GM21390 (cell line): ENCODE data around the gene MYPN.
"Not testable (repeated sequence)": the region's sequence is repeated elsewhere in the genome, so short reads cannot be mapped to it uniquely, and the experiment has no call there.

ENCODE experiments used
- ATAC-seq: cut with Tn5 transposase; IDR thresholded peaks from one replicate; pipeline ENCODE4 v1.9.1; 2021; ENCODE audit not compliant: unreplicated experiment

MYPN gene, protein sequence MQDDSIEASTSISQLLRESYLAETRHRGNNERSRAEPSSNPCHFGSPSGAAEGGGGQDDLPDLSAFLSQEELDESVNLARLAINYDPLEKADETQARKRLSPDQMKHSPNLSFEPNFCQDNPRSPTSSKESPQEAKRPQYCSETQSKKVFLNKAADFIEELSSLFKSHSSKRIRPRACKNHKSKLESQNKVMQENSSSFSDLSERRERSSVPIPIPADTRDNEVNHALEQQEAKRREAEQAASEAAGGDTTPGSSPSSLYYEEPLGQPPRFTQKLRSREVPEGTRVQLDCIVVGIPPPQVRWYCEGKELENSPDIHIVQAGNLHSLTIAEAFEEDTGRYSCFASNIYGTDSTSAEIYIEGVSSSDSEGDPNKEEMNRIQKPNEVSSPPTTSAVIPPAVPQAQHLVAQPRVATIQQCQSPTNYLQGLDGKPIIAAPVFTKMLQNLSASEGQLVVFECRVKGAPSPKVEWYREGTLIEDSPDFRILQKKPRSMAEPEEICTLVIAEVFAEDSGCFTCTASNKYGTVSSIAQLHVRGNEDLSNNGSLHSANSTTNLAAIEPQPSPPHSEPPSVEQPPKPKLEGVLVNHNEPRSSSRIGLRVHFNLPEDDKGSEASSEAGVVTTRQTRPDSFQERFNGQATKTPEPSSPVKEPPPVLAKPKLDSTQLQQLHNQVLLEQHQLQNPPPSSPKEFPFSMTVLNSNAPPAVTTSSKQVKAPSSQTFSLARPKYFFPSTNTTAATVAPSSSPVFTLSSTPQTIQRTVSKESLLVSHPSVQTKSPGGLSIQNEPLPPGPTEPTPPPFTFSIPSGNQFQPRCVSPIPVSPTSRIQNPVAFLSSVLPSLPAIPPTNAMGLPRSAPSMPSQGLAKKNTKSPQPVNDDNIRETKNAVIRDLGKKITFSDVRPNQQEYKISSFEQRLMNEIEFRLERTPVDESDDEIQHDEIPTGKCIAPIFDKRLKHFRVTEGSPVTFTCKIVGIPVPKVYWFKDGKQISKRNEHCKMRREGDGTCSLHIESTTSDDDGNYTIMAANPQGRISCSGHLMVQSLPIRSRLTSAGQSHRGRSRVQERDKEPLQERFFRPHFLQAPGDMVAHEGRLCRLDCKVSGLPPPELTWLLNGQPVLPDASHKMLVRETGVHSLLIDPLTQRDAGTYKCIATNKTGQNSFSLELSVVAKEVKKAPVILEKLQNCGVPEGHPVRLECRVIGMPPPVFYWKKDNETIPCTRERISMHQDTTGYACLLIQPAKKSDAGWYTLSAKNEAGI (N-terminal part only)

DNA sequence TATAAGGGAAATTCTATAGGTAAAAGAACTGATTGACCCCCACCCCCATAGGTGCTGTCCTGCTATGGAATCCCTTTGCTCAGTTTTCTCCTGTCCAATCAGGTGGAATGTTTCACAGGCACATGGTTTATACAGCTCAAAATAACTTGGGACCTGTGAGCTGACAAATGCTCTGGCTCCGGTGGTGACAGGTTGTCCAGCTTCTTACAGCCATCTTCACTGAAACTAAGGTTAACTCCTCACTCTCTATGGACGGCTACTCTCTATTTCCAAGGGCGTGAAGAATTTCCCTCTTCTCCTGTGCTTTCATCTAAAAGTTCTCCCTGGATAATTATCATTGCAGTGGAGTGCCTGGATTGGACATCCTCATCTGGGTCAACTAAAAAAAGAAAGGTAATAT lies at the start of gene MYPN:
MYPN (plus strand) TSS at position 158 of the 400 bp plus-strand sequence. CDS start 11,951 bp downstream, outside the sequence.
- no peak for ATAC-seq

DNA sequence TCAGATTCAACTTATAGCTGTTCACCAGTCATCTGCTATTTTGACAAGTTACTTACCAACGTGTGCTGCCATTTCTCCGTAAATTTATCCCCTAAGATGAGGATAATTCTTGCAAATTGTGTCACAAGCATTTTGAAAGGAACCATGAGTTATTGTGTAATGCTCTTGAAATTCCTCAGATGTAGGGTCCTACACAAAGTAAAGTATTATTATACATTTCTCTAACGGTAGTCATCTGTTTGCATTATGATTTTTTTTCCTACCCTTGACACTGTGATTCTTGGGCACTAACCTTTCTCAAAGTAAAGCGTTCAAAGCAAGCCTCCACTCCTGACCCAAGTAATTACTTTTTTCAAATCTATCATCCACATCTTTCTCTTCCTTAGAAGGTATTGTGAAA lies 42.3 kb upstream of the MYPN start:
- ATAC-seq: no peak

- ATAC-seq: no peak
These were observed 41.8 kb upstream of the MYPN start for GRCh38 chr10:68067508-68067907.

- no peak for ATAC-seq
These were observed 35.7 kb upstream of the MYPN start for GRCh38 chr10:68073631-68074030.

- ATAC-seq: no peak
These were observed 35.1 kb upstream of the MYPN start for GRCh38 chr10:68074031-68074774.

GRCh38 chr10:68074775-68075549 lies 34.3 kb upstream of the MYPN start, which contains the start of gene HERC4:
HERC4 (minus strand) TSS chr10:68075283; CDS start chr10:68073108, 2,175 bp downstream.
- ATAC-seq: peak; percentile 89

GRCh38 chr10:68075550-68076004 lies 33.7 kb upstream of the MYPN start:
- no peak for ATAC-seq

- ATAC-seq: not testable (repeated sequence)
These were observed 33.2 kb upstream of the MYPN start for GRCh38 chr10:68076081-68076480.

DNA sequence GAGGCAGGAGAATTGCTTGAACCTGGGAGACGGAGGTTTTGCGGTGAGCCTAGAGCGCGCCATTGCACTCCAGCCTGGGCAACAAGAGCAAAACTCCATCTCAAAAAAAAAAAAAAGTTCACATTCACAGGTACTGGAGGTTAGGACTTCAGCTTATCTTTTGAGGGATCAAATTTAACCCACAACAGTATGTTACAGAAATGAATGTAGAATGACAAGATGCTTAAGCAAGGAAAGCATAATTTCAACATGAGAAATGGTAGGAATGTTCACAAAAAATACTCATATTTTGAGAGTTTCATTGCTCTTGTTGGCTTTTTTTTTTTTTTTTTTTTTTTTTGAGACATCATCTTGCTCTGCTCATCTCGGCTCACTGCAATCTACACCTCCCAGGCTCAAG lies 32.3 kb upstream of the MYPN start:
- ATAC-seq: no peak

DNA sequence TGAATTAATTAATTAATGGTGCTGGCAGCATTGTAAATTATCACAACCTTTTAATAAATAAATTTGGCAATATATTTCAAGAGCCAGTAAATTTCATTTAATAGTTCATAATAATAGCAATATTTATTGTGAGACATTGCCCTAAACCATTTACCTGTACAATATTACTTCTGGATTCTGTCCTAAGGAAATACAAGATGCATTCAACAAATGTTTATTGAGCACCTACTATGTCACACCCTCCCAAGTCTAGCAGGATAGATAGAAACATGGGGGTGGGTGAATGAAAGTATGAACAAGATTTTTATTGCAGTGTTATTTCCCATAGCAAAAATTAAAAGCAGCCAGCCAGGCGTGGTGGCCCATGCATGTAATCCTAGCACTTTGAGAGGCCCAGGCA lies 29.9 kb upstream of the MYPN start:
- no peak for ATAC-seq

DNA sequence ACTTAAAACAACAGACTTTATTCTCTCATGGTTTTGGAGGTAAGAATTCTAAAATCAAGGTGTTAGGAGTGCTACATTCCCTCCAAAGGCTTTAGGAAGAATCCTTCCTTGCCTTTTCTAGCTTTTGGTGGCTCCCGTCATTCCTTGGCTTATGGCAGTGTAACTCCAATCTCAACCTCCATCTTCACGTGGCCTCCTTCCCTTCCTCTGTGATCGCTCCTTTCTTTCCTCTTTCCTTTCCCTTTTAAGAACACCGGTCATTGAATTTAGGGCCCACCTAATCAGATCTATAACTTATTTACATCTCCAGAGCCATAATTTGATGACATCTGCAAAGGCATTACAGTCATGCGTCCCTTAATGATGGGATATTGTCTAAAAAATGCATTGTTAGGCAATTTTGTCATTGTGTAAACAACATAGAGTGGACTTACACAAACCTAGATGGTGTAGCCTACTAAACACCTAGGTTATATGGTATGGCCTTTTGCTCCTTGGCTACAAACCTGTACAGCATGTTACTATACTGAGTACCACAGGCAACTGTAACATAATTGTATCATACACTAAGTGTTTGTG lies 28.3 kb upstream of the MYPN start:
- no peak for ATAC-seq

DNA sequence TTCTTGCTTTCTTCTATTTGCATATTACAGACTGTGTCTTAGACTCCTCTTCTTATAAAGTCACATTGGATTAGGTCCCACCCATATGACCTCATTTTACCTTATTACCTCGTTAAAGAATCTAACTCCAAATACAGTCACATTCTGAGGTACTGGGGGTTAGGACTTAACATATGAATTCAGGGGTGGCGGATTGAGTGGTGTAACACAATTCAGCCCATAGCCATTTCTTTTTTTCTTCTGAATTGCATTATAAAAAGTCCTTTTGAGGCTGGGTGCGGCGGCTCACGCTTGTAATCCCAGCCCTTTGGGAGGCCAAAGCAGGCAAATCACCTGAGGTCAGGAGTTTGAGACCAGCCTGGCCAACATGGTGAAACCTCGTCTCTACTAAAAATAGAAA lies 27.4 kb upstream of the MYPN start:
- ATAC-seq: no peak

DNA sequence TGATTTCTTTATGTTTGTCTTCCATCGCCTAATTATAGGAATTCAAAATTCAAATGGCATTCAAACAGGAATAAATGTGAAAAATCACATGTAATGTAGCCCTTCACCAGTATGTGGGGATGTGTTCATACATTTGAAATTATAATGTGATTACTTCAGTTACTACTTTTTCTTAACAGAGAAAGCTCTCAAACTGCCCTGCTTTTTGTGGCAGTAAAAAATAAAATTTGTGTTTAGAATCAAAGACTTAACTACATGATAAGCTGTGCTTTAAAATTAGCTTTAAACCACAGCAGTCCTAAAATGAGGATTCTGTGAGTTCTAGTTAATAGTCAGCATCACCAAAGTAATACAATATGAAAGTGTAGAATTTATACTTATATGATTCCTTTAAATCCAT lies 26.4 kb upstream of the MYPN start:
- ATAC-seq: no peak

- ATAC-seq: no peak
These were observed 25.3 kb upstream of the MYPN start for GRCh38 chr10:68083953-68084352.

GRCh38 chr10:68084469-68084868 lies 24.8 kb upstream of the MYPN start:
- no peak for ATAC-seq

- ATAC-seq: no peak
These were observed 23.3 kb upstream of the MYPN start for GRCh38 chr10:68086011-68086410.

- no peak for ATAC-seq
These were observed 22.2 kb upstream of the MYPN start for GRCh38 chr10:68086910-68087684.

DNA sequence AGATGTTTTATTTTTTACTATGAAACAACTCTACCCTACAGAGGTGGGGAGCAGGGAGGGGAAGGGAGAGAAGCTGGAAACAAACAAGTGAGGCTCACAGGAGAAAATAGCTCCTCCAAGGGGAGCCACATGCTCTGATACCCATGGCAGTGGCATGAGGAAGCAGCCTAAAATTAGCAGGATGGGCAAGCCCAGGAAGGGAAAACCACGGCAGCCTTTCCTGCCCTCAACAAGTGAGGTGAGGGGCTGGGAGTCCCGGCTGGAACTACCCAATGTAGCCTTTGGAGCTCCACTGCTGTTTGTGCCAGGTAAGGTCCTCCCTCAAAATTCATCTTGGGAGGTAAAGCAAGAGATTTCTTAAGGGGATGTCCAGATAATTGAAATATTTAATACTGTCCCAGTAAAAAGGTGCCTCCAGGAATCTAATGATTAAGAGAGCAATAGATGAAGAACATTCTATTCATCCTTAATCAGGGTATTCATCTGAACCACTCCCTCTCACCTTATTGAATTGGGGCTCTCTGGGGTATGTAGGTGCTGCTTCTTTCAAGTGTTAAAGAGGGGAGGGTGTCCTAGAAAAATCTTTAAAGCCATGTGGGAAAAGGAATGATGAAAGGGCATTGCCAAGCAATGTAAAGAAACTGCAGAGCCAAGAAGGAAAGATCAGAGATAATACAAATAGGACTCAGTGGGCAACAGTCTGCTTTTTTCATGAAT lies 21.4 kb upstream of the MYPN start:
- ATAC-seq: no peak
